ENCODE measurements around the gene MRPL33.

MRPL33 gene

DNA sequence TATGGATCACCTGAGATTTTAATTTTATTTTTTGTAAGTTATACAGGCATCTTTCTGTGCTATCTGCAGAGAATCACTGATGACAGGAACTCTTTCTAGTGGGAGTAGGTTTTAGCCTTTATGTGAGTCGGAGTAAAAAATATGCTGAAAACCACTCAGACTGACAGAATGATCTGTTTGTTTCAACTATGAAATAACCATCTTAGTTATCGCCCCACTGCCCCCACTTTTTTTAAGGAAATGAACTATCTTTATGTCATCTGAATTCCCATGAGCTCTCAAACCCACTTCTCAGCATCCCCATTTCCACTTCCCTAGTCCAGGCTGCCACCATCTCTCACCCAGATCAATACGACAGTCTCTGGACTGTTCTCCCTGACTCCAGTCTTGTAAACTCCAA lies 38.9 kb downstream of the MRPL33 start:
- DNase-seq (ENCODE audit: low read depth) = no peak
- no peak overlapping the region for H3K4me3 ChIP-seq (ENCODE audit: low read depth, low read length)
- in situ Hi-C loops (cut with HindIII; ENCODE audit: low sequenced_read_pairs) = no loop called here
- TF ChIP-seq, protein P1, sequence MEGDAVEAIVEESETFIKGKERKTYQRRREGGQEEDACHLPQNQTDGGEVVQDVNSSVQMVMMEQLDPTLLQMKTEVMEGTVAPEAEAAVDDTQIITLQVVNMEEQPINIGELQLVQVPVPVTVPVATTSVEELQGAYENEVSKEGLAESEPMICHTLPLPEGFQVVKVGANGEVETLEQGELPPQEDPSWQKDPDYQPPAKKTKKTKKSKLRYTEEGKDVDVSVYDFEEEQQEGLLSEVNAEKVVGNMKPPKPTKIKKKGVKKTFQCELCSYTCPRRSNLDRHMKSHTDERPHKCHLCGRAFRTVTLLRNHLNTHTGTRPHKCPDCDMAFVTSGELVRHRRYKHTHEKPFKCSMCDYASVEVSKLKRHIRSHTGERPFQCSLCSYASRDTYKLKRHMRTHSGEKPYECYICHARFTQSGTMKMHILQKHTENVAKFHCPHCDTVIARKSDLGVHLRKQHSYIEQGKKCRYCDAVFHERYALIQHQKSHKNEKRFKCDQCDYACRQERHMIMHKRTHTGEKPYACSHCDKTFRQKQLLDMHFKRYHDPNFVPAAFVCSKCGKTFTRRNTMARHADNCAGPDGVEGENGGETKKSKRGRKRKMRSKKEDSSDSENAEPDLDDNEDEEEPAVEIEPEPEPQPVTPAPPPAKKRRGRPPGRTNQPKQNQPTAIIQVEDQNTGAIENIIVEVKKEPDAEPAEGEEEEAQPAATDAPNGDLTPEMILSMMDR (IDR thresholded peaks at IDR 0.05; ENCODE audit: low read depth, low read length, missing control alignments) = no peak

GRCh38 chr2:27811768-27812167 lies 40.2 kb downstream of the MRPL33 start:
- TF ChIP-seq, protein P1 (IDR thresholded peaks at IDR 0.05; ENCODE audit: low read depth, low read length, missing control alignments) = no peak
- no peak overlapping the region for H3K4me3 ChIP-seq (ENCODE audit: low read depth, low read length)
- in situ Hi-C loops (cut with HindIII; ENCODE audit: low sequenced_read_pairs) = no loop called here
- DNase-seq (ENCODE audit: low read depth) = no peak

DNA sequence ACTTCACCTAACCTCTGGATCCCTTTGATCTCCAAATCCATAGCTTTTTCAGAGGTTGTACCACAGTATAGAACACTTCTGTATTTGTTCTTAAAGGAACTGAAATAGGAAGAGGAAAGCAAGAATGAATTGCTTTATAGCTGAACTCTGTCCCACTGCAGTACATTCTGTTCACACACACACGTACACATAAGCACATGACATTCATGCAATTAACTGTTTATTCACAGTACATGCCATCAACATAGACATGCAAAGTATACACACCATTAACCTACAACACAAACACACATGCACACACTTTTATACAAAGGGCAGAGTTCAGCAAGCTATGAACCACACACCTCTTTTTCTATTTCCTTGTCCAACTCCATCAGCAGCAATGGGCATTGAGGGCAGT lies 43.2 kb downstream of the MRPL33 start:
- TF ChIP-seq, protein P1 (IDR thresholded peaks at IDR 0.05; ENCODE audit: low read depth, low read length, missing control alignments) = no peak
- DNase-seq (ENCODE audit: low read depth) = no peak
- in situ Hi-C loops (cut with HindIII; ENCODE audit: low sequenced_read_pairs) = no loop called here
- no peak overlapping the region for H3K4me3 ChIP-seq (ENCODE audit: low read depth, low read length)

DNA sequence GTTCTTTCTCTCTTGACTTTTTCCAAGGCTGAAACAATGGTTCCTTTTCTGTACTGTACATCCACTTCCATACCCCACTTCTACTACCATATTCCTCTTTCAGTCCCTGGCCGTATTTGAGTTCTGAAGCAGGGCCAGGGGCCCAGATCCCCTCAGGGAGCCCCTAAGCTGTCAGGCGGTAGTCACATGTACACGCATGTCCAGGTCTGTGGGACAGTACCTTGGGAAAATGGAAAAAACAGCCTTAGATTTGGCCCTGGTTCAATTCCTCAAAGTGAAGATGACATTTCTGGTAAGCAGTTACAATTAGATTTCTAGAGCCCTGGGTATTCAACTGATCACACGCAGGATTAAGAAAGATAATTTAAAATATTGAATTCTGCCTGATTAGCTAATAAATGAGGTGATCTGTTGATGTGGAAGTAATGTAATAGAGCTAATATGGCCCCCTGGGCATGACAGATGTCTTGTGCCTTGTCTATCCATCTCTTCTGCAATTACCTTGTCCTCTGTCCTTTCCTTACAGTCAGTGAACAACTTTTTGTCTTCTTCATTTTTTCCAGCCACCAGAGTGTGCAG lies 44.4 kb downstream of the MRPL33 start:
- DNase-seq (ENCODE audit: low read depth) = no peak
- no peak overlapping the region for H3K4me3 ChIP-seq (ENCODE audit: low read depth, low read length)
- in situ Hi-C loops (cut with HindIII; ENCODE audit: low sequenced_read_pairs) = no loop called here
- TF ChIP-seq, protein P1 (IDR thresholded peaks at IDR 0.05; ENCODE audit: low read depth, low read length, missing control alignments) = no peak

- TF ChIP-seq, protein P1 (IDR thresholded peaks at IDR 0.05; ENCODE audit: low read depth, low read length, missing control alignments) = no peak
- DNase-seq (ENCODE audit: low read depth) = no peak
- in situ Hi-C loops (cut with HindIII; ENCODE audit: low sequenced_read_pairs) = no loop called here
- H3K4me3 ChIP-seq (ENCODE audit: low read depth, low read length) = no peak overlapping the region
Observed at GRCh38 chr2:27822049-27822448, 50.5 kb downstream of the MRPL33 start.

DNA sequence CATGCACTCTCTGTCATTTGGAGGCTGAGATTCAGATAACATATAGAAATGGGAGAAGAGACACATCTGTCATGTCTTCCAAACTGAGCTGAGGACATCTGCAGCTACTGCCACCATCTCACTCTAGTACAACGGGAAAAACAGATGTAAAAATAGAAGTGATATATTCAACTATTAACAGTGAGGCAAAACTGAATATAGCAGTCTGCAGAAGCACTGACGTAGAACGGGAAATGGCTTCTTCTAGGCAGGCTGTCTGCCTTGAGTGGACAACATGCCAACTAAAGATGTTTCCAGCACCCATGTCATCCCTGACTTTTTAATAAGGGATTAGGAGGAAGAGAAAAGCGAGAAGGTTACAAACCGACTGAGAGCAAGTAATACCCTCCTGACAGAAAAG lies 51.6 kb downstream of the MRPL33 start:
- no peak for DNase-seq (ENCODE audit: low read depth)
- TF ChIP-seq, protein P1 (IDR thresholded peaks at IDR 0.05; ENCODE audit: low read depth, low read length, missing control alignments) = no peak
- in situ Hi-C loops (cut with HindIII; ENCODE audit: low sequenced_read_pairs) = no loop called here
- H3K4me3 ChIP-seq (ENCODE audit: low read depth, low read length) = no peak overlapping the region

All from astrocyte of the cerebellum (primary cell).